ENCODE data around the gene PSMA5.
"Not testable (repeated sequence)": the region's sequence is repeated elsewhere in the genome, so short reads cannot be mapped to it uniquely, and the experiment has no call there.

PSMA5 gene

DNA sequence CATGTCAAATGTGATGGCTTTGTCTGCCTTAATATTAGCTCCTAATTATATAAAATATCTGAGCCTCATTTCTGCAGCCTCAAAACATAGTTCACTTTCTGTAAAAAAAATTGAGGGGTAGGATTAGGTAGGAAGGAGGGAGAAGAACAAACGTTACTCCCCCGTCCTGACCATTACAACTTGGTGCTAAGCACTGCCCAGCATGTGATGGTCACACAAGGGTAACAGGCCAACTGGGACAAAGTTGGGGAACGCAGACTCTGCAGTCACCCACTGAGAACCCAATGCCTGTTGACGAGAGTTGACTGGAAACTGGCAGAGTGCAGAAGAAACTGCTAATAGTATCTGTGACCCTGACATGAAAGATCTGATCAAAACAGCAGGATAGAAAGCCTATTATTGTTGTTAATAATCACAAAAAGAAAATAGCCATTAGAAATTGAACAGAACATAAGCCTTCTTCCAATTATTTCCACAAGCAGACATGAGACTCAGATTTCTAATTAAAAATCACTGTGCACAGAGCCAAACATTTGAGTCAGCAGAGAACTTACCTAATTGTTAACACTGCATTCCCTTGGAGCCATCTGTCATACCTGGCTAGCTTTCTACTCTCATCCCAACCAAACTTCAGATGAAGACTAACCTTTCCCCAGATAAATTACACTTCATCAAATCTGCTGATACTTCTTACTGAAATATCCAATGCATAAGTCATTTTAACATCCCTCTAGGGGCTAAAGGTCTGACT, 34.0 kb downstream of the PSMA5 start:
- DNase-seq (ENCODE audit: low read depth): no peak

DNA sequence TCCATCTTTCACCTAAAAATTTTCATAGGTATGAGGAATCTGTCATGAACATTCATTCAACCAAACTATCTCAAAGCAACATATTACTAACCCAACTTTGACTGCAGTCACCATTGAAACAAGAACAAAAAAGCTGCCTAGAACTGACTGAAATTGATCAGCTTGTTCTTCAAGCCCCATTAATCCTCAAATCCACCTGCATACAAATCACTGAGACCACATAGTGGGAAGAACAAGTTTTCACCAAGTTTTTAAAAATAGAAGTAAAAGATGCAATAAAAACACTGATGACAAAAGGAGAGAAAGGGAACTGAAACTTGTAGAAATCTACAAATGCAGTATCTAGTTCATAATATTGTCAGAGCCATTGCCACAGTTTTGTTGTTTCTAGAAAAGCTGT, 34.6 kb downstream of the PSMA5 start:
- DNase-seq (ENCODE audit: low read depth): no peak

DNA sequence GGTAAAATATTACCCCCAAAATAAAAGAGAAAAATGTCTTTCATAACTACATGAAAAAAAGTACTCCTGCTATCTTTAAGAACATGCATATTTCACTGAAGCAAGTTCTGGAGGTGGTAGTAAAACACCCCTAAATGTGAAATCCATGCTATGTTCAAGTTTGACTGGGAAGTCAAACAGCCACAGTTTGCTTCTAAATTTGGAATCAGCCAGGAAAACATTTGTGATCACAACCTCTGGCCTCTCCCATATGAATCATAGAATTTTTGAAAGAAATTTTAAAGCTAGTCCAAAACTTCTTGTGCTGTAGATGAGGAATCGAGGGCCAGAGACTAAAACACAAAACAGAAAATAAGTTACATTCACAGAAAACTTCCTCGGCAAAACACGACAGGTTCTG, 35.1 kb downstream of the PSMA5 start:
- DNase-seq (ENCODE audit: low read depth): no peak

DNA sequence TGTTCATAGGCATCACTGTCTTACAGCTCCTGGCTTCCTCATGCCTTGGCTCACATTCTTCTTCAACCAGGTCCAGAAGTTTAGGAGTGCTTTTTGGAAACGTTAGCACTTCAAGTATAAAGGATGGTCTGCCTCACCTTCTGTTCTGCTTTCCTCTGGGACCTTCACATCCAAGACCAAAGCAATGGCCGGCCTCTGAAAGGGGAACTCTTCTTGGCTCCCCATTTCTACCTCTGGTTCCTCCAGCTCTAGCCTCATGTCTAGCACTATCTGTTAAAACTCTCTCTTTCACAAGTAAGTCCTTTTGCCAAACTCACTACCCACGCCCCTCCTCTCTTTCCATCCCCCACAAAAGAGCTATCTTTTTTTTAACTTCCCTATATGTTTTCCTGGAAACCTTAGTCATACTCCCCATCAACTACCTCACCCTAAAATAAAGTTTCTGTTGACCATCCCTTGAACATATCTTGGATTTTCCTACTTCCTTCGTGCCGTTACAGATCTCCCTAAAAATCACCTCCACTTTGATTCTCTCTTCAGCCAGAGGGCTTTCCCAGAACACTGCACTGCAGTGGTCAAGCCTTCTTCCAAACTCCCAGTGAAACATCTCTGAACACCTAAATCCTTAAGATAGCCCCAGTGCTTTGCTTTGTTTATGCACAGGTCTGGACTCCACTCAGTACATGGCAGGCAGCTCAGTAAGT, 36.5 kb downstream of the PSMA5 start:
- no peak for DNase-seq (ENCODE audit: low read depth)

DNA sequence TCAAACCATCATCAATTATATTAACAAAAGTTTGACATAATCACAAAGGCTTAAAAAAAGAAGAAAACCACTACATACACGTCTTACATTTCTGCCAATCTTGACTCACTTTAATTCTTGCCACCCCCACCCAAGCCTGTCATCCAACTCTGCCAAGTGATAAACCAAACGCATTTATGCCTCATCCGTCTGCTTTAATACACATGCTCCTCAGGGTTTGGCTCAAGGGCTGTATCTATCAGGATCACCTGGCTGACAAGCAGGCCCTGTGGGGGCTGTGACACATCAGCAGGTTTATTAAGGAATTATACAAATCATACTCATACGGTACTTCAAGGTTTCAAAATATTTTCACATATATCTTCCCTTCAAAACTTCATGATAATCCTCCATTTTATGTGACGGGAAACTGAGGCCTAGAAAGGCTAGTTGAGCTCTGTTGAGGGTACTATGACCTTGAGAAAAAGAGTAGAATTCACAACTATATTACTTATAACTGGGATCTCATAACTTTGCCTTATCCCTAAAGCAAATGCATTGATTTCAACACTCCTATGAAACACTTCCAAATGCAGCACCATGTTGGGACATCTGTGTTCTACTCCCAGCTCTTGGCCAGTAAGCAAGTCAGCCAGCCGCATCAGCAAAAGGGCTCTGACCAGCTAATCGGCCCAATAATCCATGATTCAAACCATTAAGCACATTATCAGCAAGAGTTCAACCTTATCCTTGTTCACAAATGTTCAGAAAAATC, 37.2 kb downstream of the PSMA5 start:
- DNase-seq (ENCODE audit: low read depth): no peak

DNA sequence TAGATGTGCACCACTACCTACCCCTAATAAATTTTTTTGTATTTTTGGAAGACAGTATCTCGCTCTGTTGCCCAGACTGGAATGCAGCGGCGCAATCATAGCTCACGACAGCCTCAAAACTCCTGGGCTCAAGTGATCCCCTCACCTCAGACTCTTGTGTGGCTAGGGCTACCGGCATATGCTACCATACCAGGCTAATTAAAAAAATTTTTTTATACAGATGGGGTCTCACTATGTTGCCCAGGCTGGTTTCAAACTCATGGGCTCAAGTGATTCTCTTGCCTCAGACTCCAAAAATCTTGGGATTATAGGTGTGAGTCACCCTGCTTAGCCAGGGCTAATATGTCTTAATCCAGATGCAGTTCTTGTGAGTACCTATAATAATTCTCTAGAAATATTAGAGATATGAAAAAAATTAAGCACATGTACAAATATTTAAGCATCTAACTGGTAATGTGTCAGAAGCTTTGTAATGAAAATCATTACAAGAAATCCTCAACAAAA, 38.0 kb downstream of the PSMA5 start:
- no peak for DNase-seq (ENCODE audit: low read depth)

DNA sequence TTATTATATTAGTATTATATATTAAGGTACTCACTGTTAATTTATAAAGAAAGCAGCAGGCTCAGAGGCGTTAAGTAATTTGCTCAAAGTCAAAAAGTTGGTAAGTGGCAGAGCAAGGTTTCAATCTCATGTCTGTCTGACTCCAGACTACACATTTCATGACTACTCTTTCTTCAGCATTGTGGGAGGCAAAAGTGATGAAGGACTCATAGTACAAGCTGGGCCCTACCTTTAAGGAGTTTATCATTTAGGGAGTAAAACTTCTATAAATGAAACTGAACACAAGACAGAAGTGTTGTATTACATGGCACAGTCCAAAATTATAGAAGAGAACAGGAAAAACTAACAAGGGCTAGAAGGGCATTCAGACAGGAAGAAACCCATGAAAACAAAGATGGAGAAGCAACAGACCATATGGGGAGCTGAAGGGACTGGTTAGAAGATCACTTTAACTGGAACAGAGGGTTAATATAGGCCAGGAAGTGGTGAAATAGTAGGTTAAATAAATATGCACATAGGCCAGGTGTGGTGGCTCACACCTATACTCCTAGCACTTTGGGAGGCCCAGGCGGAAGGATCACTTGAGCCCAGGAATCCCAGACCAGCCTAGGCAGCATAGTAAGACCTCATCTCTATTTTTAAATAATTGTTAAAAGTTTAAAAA, 40.1 kb downstream of the PSMA5 start:
- no peak for DNase-seq (ENCODE audit: low read depth)

DNA sequence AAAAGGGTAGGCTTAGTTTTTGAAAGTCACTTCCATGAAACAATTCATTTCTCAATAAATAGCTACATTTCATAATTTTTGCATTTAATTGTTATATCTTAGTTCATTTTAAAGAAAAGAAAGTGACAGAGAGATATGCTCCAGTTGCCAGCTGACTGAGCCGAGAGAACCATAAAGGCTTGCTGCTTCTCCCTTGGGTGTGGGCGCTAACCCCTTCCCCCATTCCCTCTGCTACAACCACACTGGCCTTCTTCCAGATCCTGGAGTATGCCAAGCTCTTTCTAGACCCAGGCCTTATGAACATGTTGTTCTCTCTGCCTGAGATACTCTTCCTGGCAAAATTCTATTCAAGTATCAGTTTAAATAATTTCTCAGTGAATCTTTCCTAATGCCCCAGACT, 40.8 kb downstream of the PSMA5 start:
- no peak for DNase-seq (ENCODE audit: low read depth)

DNA sequence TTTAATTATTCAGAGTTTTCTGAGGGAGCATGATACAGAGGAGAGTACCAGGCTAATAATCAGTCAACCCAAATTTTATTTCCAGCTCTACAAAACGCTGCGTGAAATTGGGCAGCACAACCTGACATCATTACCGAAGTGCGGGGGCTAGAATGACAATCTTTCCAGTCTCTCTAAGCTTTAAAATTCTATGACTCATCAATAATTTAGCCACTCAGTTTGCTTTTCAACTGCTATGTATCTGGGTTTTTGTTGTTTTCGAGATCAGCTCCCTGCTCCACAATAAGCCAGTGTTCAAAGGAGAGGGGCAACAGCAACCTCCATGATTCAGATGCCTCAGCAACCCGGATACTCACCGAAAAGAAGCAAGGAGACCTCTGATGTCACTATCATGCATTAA, 42.4 kb downstream of the PSMA5 start:
- no peak for DNase-seq (ENCODE audit: low read depth)

DNA sequence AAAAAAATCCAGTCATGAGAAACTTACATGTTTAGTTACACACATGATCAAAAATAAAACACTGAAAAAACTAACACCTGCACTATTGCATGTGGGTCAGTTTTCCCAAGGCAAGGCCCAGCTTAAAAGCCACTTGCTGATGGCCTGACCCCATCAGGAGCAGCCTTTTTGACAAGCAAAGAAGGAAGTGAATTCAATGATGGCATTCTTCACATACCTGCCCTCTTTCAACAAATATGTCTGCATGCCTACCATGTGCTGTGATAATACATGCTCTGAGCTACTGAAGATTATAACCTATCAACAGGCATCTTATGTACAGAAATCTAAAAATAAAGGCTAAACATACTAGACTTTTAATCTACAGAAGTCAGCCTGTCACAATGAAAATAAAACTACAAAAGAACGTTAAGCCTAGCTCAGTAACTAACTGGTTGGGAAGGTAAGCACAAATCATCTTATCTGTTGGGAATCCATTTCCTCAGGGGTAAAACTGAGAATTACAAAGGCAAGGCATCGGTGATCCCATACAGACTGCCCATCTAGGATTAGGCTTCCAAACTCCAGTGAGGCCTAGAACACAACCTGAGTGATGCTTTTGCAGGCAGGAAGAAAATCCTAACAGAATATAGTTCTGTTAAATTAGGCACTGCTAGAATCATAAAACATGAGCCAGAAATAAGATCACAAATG, 43.0 kb downstream of the PSMA5 start:
- DNase-seq (ENCODE audit: low read depth): no peak

DNA sequence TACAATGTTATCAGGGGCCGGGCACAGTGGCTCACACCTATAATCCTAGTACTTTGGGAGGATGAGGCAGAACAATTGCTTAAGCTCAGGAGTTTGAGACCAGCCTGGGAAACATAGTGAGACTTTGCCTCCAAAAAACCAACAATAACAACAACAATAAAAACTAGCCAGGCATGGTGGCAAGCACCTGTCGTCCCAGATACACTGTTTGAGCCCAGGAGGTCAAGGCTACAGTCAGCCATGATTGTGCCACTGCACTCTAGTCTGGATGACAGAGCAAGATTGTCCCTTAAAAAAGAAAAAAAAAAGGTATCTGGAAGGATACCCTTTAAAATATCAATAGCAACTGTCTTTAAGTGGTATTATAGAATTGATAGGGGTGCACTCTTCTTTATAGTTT, 44.7 kb downstream of the PSMA5 start:
- DNase-seq (ENCODE audit: low read depth): no peak

DNA sequence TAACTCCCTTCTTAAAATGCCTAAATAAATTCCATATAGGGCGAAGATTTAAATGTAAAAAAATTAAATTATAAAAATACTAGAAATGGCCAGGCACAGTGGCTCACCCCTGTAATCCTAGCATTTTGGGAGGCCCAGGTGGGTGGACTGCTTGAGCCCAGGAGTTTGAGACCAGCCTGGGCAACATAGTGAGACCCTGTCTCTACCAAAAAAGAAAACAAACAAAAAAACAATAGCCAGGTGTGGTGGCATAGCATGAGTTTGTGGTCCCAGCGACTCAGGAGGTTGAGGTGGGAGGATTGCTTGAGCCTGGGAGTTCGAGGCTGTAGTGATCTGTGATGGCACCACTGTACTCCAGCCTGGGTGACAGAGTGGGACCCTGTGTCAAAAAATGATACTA, 46.3 kb downstream of the PSMA5 start:
- DNase-seq (ENCODE audit: low read depth): no peak

DNA sequence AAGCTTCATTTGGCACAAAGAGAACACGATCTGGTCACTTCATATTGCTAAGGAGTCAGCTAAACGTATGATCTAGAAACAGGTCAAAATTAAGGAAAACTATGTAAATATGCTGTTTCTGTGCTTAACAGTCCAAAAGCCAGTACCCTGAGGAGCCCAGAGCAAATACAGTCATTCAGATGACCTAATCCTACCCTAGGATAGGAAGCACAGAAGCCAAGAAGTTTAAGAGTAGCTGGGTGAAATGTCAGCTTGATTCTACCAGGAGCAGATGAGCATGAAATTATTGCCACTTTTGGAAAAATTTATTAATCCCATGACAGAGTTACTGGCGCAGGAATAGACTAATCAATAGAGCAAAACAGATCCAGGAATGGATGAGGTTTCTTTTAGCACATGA, 46.8 kb downstream of the PSMA5 start:
- DNase-seq (ENCODE audit: low read depth): no peak

DNA sequence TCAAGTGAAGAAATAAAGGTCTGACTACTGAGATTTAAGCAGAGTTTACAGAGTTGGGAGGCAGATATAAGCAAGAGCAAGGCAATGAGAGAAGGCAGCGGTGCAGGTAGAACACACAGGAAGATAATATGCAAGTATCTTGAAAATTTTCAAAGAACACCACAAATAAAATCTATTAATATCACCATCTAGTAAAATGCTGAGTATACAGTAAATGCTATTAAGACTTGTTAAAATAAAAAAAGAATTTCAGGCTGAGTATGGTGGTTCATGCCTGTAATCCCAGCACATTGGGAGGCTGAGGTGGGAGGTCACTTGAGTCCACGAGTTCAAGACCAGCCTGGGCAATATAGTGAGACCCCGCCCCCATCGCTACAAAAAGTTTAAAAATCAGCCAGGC, 48.5 kb downstream of the PSMA5 start:
- no peak for DNase-seq (ENCODE audit: low read depth)

DNA sequence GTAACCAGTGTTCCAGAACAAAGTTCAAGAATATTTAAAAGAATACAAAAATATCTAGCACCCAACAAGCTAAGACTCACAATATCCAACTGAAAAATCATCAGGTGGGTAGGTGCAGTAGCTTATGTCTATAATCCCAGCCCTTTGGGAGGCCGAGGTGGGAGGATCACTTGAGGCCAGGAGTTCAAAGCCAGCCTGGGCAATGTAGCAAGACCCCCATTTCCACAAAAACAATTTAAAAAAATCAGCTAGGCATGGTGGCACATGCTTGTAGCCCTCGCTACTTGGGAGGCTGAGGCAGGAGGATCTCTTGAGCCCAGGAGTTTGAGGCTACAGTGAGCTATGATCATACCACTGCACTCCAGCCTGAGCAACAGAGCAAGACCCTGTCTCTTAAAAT, 52.6 kb downstream of the PSMA5 start:
- not testable (repeated sequence) for DNase-seq (ENCODE audit: low read depth)

DNA sequence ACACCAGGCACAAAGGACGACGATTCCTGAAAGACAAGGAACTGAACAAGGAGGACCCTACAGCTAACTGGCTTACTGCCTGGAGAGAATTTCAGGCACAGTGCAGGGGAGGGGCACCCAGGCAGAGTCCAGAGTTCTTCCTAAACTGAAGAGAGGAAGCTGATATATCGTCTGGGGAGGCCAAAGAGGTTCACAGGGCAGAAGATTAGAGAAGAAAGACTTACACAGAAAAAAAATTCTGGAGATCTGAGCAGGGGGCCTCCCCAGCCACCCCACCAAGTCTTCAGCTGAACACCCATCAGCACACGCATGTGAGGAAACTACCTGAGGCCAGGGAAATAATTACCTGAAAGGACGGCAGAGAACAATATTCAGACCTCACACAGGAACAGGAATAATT, 53.1 kb downstream of the PSMA5 start:
- no peak for DNase-seq (ENCODE audit: low read depth)

DNA sequence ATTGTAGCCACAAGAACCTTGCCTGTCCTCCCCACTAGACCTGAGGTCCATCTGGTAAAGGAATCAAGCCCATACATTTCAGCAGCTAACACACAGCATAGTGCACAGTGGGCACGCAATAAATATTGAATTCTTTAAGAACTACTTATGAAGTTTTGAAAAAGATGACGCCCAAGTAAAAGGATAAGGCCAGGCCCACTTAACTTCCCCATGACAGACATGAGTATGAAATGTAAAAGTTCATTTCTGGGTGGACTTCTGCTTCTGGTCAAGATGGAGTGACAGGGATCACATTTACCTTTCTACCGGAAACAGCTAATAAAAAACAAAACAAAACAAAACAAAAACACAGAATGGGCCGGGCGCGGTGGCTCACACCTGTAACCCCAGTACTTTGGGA, 54.0 kb downstream of the PSMA5 start:
- no peak for DNase-seq (ENCODE audit: low read depth)

DNA sequence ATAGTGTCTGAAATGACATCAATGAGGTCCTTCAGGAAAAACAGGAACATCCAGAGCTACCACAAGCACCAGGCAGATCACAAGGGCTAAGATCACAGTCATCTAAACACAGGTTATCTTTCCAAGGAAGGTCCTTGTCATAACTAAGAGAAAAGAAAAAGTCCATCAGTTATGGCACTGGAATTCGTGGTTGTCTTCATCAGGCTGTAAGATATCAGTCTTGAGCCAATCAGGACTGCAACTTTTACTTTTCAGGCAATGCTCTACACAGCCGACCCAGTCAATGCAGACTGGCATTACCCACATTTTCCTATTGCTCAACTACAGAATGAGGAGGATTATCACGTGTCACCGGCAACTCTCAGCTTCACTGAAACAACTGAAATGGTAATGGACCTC, 54.9 kb downstream of the PSMA5 start:
- DNase-seq (ENCODE audit: low read depth): peak; percentile 2

DNA sequence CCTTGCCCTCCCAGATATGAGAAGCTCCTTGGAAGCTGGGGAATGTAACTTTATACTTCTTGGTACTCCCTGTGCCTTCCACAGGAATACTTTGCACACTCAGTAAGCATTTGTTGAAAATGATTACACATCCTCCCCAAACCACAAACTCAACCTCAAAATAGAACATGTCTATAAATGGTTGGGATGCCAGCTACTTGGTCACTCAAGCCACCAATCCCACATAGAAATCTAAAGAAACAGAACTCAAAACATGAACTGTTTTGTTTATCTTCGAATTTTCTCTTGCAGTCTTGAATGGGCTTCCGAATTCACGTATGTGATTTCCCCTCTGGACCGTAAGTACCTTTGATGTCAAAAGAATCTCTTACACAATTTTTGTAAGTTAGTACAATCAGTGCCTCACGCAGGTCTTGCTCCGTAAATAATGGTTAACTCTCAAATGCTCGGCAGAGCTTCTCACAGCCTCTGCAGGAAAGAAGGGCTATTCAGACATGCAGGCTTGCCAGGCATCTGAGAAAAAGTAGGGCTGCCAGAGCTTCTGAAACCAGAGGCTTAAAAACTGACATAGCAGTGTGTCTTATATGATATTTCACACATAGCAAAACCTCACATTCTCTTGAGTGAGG, 55.4 kb downstream of the PSMA5 start:
- DNase-seq (ENCODE audit: low read depth): no peak

DNA sequence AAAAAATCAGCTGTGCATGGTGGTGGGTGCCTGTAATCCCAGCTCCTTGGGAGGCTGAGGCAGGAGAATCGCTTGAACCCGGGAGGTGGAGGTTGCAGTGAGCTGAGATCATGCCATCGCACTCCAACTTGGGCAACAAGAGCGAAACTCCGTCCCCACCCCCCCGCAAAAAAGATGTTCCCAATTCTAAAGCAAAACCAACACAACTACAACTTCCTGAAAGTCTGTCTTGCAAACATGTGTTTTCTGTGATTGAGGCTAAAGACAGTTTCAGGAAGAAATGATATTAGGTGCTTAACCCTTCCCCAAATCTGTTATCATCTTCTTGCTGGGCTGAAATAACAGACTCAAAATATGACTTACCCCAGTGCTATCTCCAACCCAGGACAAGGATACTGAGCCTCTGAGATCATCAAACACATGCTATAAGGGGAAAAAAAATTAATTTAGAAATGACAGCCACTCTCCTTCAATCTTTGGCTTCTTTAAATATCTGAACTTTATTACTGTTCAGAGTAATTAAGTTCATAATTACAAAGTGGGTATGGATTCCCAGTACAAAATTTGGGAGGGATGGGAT, 57.0 kb downstream of the PSMA5 start:
- DNase-seq (ENCODE audit: low read depth): no peak

DNA sequence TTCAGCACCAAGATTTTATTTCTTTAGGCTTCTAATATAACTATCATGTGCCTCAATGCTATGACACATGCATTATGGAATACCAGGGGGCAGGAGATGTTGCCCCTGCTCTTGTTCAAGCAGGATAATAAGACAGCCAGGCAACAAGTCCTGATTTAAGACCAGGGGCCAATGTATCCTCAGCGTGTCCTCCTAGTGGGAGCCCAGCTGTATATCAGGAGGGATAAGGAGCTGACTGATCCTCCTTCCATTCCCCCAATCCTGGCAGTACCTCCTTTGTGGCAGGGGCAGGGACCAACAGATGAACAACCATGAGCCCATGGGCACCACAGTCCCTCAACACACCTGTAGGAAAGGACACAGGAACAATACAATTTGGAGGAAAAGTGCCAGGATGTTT, 57.8 kb downstream of the PSMA5 start:
- no peak for DNase-seq (ENCODE audit: low read depth)

Measured in activated T-cell treated with anti-CD3 and anti-CD28 coated beads for 24 hours (primary cell).